HTR-8/SVneo (cell line): ENCODE data around the gene LPA.

Source experiments
- DNase-seq: peaks from one replicate; pipeline ENCODE4 v3.0.0; 2011; ENCODE audit warnings: low spot score, mixed read lengths; ENCODE audit not compliant: insufficient read length
- FAIRE-seq: peaks from 2 replicates; lab custom pipeline; 2011; peaks lifted over from hg19 to GRCh38; lab: Jason Lieb, UNC

The LPA gene

DNA sequence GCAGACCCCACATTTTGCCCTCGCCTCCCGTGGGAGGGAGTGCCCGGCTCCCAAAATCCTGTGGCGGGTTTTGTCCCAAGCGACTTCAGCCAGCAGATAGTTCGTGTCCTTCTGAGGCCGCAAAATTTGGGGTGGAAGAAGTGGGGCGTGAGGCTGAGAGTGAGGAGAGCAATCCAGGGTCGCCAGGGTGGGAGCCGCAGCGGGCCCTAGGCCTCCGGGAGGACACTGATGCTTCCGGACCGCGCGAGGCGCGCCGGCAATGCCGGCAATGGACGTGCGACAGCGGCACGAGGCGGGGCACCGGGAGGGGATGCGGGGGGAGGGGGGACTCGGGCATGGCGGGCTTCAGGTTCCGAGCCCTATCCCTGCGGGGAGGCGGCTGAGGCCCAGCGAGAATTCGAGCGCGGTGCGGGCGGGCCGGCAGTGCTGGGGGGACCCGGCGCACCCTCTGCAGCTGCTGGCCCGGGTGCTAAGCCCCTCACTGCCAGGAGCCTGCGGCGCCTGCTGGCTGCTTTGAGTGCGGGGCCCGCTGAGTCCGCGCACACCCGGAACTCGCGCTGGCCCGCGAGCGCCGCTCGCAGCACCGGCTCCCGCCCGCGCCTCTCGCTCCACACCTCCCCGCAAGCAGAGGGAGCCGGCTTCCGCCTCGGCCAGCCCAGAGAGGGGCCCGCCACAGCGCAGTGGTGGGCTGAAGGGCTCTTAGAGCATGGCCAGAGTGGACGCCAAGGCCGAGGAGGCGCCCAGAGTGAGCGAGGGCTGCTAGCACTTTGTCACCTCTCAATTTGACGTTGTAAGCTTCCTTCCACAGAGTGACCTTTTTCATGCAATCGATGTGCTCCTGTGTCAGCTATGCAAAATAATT lies 143.8 kb downstream of the LPA start:
- DNase-seq: peak; percentile 51
- no peak for FAIRE-seq

- peak; percentile 51 for FAIRE-seq
Measured at GRCh38 chr6:160519603-160520042, 144.5 kb downstream of the LPA start.

GRCh38 chr6:160519133-160519532 lies 144.9 kb downstream of the LPA start:
- DNase-seq: no peak
- no peak for FAIRE-seq

More at GRCh38 chr6:160519603-160520042, 144.5 kb downstream of the LPA start:
- DNase-seq: no peak

DNA sequence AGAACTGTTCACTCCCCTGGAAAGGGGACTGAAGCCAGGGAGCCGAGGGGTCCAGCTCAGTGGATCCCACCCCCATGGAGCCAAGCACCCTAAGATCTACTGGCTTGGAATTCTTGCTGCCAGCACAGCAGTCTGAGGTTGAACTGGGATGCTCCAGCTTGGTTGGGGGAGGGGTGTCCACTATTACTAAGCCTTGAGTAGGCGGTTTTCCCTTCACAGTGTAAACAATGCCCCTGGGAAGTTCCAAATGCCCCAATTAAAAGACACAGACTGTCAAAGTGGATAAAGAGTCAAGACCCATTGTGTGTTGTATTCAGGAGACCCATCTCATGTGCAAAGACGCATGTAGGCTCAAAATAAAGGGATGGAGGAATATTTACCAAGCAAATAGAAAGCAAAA lies 150.2 kb downstream of the LPA start:
- DNase-seq (no peak), FAIRE-seq (no peak)

GRCh38 chr6:160510976-160511617 lies 153.0 kb downstream of the LPA start:
- FAIRE-seq: no peak
- DNase-seq: no peak

DNA sequence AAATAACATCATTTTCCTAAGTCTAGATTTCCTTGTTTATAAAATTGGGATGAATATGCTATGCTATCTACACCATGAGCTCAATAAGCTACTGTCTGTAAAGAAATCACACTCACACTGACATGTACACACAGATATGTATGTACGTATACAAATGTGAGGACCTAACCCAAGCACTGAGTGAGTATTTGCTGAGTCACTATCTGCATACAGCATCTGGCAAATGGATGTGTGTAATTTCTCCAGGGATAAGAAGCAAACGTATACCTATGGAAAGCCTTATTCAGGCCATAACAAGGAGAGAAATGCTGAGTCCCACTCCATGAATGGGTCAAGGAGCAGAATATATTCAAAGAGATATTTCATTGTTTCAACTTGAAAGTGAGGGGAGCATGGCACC lies 153.9 kb downstream of the LPA start:
- DNase-seq (no peak), FAIRE-seq (no peak)

GRCh38 chr6:160509610-160510009 lies 154.5 kb downstream of the LPA start:
- FAIRE-seq (no peak), DNase-seq (no peak)

DNA sequence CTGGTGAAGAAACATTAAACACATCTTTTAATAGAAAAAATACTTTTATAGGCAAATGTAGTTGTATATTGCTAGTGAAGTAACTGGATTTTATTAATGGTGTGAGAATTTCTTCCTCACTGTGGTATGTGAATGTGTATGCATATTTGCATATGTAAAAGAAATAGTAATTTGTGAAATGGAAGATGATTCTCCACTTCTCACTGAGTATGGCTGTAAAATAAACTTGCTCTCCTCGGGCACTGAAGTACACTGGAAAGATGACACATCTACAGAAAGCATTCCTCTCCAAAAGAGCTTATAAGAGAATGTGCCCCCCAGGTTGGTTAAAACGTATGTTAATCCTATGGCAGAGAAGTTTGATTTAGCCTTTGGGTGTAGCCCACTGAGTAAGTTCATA lies 155.5 kb downstream of the LPA start:
- FAIRE-seq: no peak
- no peak for DNase-seq

DNA sequence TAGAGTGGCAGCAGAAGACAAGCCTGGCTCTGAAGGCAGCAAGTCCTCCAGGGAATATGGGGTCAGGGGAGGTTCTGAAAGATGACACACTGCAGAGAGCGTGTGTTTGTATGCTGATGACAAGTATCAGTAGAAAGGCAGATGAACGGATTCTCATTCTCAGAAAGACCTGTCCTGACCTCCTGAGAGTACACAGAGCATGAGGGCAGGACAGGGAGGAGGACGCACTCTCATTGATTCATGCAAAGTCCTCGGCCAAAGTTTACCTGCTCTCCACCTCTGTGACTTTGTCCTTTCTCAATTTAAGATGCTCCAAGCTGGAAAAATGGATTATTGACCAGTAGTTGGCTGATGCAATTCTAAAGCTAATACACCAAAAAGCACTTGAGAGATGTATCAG lies 156.7 kb downstream of the LPA start:
- DNase-seq (no peak), FAIRE-seq (no peak)

DNA sequence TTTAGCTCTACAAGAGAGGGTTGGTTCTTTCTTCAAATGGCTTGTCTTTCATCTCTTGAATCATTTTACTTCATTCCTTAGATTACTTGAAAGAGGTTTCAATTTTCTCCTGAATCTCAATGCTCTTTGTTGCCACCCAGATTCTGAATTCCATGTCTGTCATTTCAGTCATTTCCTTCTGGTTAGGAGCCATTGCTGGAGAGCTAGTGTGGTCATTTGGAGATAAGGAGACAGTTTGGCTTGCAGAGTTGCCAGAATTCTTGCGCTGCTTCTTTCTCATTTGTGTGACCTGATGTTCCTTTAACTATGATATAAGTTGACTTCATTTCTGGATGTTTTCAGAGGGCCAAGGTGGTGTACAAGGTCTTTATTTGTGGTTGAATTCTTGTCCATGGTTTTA lies 158.1 kb downstream of the LPA start:
- DNase-seq: no peak
- no peak for FAIRE-seq

GRCh38 chr6:160500639-160501038 lies 163.4 kb downstream of the LPA start:
- DNase-seq (no peak), FAIRE-seq (no peak)

DNA sequence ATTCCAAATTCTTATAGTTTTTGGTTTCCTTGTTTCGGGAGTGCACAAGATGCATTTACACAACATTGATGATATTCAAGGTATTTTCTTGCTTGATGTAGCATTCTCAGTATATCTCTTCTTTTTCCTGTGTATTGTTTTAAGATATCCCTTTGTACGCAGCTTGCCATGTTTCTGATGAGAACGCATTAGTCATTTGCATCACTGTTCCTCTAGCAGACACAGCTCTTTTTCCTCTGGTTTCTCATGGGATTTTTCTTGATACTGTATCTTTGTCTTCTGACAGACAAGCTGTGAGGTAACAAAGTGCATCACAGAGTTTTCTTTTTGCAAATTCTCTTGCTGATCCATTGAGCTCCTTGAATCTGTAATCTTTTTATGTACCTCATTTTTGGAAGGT lies 169.5 kb downstream of the LPA start:
- FAIRE-seq (no peak), DNase-seq (no peak)

- FAIRE-seq: no peak
- no peak for DNase-seq
Measured at GRCh38 chr6:160489091-160489490, 175.0 kb downstream of the LPA start.

- FAIRE-seq (no peak), DNase-seq (no peak)
Measured at GRCh38 chr6:160487116-160487515, 177.0 kb downstream of the LPA start.
